ENCODE results near the gene SH3GL2.

GRCh38 chr9:17589771-17590170, 10.9 kb downstream of the SH3GL2 start:
- TF ChIP-seq CTCF (IDR thresholded peaks at IDR 0.05) (no peak), POLR2A (IDR thresholded peaks at IDR 0.05) (no peak)
